ENCODE measurements around the gene NFATC2. TPM values are rescaled to one million over a fixed set of nuclear protein-coding genes. Genes with fewer than 3 reads are reported as not detected.

The NFATC2 gene
- total and polyA plus RNA-seq, 2 of the 4 experiments (the other 2 are of a cell fraction): 0.18 to 0.38 TPM

DNA sequence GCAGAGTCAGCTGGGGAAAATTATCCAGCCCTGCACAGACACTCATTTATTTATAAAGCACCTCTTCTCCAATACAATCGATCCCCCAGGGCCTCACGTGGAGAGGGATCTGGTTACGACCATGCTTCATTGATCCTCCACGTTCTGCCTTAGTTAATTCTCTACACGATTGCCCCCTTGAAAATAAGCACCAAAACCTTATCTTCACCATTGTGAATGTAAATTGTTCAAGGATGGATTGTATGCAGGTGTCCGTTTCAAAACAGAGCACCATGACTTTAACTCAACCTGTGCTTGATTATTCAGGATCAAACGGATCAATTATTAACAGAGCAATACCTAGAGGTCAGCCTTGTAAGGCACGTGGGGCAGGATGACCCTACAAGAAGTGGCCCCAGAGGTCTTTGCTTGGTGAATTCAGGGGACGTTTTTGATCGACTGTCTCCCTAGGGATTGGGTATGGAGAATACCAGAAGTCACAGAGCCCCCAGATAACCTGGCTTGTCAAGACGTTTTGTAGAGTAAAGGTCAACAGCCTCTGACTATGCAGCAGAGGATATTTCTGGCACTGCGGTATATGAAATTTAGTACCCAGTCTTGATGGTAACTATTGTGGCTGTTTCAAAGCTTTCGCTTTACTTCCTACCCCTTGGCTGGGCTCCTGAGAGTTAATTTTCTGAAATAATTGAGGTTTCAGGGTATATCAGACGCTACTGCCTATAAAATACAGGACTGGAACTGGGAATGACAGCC, 112.1 kb downstream of the NFATC2 start:
- Histone ChIP-seq H3K36me3 (ENCODE audit: control insufficient read depth, insufficient read depth, low read length) (no peaks in the 10 kb centered on the region), H2BK20ac (ENCODE audit: low read depth, low read length) (no peak overlapping the region), H3K9ac (ENCODE audit: low read depth, low read length) (no peak overlapping the region), H2AK9ac (replicated peaks; ENCODE audit: low read depth, low read length, poor library complexity) (no peak overlapping the region), H3K18ac (ENCODE audit: low read depth, low read length) (no peak overlapping the region), H3K4me3 (ENCODE audit: insufficient read depth, low read depth, low read length) (no peak overlapping the region), H4K8ac (ENCODE audit: low read depth in 2 of 2, low read length in 2 of 2) (no peak overlapping the region), H3K4me1 (ENCODE audit: control insufficient read depth, insufficient read depth, low read length) (peaks cover 4% of the 10 kb centered on the region), H2AFZ (replicated peaks; ENCODE audit: low read length, poor library complexity) (no peak overlapping the region), H3K79me1 (ENCODE audit: low read depth in 1 of 2, low read length in 2 of 2) (no peaks in the 10 kb centered on the region), H3K4ac (ENCODE audit: low read depth, low read length) (no peak overlapping the region), H3K23ac (ENCODE audit: low read depth, low read length) (no peak overlapping the region), H2AK5ac (ENCODE audit: low read depth, low read length) (no peak overlapping the region), H4K91ac (ENCODE audit: insufficient read depth, low read depth, low read length) (no peak overlapping the region), H4K20me1 (ENCODE audit: insufficient read depth, low read length) (no peaks in the 10 kb centered on the region), H3K27ac (ENCODE audit: insufficient read depth, low read length) (no peak overlapping the region), H2BK120ac (ENCODE audit: low read depth, low read length) (no peak overlapping the region), H2BK15ac (ENCODE audit: low read depth, low read length) (no peak overlapping the region), H3K4me2 (ENCODE audit: low read depth, low read length) (no peak overlapping the region), H3K27me3 (ENCODE audit: control insufficient read depth, insufficient read depth, low read length) (no peaks in the 10 kb centered on the region), H3K9me3 (ENCODE audit: control insufficient read depth, insufficient read depth, low read length) (no peaks in the 10 kb centered on the region), H3K9me1 (ENCODE audit: insufficient read depth, low read length) (peaks cover 20% of the 10 kb centered on the region; the same call in 1 of the 2 replicates), H4K5ac (ENCODE audit: low read depth, low read length) (no peak overlapping the region), H3K56ac (ENCODE audit: extremely low read depth, insufficient read depth, low read length) (no peak overlapping the region), H3K14ac (replicated peaks; ENCODE audit: low read depth, low read length) (no peak overlapping the region), H2BK5ac (ENCODE audit: low read depth, low read length, poor library complexity, severe bottlenecking) (no peak overlapping the region)
- WGBS, 2 experiments (ENCODE audit: extremely low coverage in 2 of 2, insufficient read length in 1 of 2): 86% methylated on average over 2 of the region's 14 CpGs; no CpG with 5 or more reads in 1 of the 2 experiments
- POLR2A ChIA-PET (ENCODE audit: unreplicated experiment): no interaction called here
- DNase-seq: no peak
- no peak for ATAC-seq (ENCODE audit: low read depth)
- no peak for TF ChIP-seq CEBPB (IDR thresholded peaks at IDR 0.05; ENCODE audit: low read depth, low read length)
- TF ChIP-seq MXI1 (IDR thresholded peaks at IDR 0.05; ENCODE audit: borderline replicate concordance, low read depth, low read length): no peak
- TF ChIP-seq, protein P1, sequence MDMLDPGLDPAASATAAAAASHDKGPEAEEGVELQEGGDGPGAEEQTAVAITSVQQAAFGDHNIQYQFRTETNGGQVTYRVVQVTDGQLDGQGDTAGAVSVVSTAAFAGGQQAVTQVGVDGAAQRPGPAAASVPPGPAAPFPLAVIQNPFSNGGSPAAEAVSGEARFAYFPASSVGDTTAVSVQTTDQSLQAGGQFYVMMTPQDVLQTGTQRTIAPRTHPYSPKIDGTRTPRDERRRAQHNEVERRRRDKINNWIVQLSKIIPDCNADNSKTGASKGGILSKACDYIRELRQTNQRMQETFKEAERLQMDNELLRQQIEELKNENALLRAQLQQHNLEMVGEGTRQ (IDR thresholded peaks at IDR 0.05; ENCODE audit: low read depth, low read length): no peak
- TF ChIP-seq BHLHE40 (IDR thresholded peaks at IDR 0.05; ENCODE audit: low read depth, low read length): no peak
- TF ChIP-seq MAZ (IDR thresholded peaks at IDR 0.05; ENCODE audit: borderline replicate concordance, low read depth, low read length): no peak
- intact Hi-C loops (cut with micrococcal nuclease) (no loop called here), in situ Hi-C loops (cut with MboI; ENCODE audit: low sequenced_read_pairs) (no loop called here), dilution Hi-C loops (cut with HindIII; ENCODE audit: low sequenced_read_pairs, unreplicated experiment) (no loop called here)
- BruUV-seq (replicated peaks): no TSS peak
- CTCF ChIA-PET: no interaction called here

Measured in IMR-90 (cell line).